GM19438 (cell line): ENCODE results near the gene IPPK.

Experiments
- ATAC-seq: cut with Tn5 transposase; IDR thresholded peaks from one replicate; pipeline ENCODE4 v1.9.1; 2021; ENCODE audit warnings: low read depth; ENCODE audit not compliant: unreplicated experiment

The IPPK gene

DNA sequence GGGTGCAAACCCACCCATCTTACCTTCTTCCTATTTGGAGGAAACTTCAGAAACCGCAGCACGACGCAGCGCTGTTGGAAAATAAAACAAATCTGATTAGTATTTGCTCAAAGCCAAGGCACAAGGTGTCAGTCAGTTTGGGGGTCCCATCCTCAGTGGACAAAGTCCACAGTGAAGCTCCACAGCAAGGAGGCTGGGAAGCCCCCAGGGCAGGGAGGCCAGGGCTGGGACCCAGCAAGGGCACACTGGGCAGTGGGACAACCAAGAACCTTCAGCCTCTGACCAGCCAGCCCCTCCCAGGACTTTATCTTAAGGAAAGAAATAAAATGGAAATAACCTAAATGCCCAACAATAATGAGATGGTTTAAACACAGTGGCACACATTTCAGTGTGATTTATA is 11.3 kb downstream of the IPPK start:
- no peak for ATAC-seq

- ATAC-seq = no peak
Measured at GRCh38 chr9:92658176-92658575, 11.8 kb downstream of the IPPK start.

GRCh38 chr9:92657296-92658094 is 12.4 kb downstream of the IPPK start:
- no peak for ATAC-seq

GRCh38 chr9:92656537-92656925 is 13.4 kb downstream of the IPPK start:
- no peak for ATAC-seq

DNA sequence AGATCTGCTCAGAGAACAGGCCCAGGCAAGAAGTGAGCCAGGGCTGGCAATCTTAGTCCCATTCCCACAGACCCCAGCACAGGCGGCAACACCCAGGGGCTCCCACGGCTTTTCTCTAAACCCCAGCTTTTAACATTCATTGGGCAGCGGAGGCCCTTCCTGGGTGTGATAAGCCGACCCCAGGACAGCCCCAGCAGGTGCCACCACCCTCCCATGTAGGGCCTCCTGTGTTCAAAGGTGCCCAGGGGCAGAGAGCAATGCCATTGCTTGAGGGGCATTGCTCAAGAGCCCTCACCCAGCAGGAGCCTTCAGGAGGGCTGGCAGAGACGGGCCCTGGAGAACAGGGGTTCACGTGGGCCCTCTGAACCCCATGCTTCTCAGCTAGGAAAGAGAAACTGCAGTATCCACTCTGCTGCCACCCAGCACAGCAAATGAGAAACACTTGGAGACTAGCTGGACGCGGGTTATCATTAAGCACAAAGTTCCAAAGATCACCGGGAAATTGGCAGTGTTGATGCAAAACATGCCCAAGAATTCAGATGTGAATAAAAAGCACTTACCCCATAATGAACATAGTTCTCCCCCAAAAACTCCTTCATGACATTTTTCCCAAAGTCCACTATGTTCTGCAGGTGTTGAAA is 13.9 kb downstream of the IPPK start:
- no peak for ATAC-seq

DNA sequence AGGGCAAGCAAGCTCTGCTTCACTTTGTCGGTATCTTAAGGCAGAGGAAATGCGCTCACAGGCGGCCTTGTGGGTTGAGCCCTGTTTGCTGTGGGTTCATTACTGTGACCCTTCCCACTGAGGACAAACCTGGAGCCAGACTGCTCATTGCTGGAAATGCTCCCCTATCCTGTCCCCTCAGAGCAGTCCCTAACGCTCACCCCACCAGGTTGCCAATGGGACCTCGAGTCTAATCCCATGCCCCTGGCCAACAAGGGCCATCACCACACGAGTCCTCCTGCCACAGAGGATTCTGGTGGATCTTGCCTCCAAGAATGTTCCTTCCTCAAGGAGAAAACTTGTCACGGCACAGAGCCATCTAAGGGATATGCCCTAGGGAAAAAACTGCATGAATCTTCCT is 14.6 kb downstream of the IPPK start:
- no peak for ATAC-seq

DNA sequence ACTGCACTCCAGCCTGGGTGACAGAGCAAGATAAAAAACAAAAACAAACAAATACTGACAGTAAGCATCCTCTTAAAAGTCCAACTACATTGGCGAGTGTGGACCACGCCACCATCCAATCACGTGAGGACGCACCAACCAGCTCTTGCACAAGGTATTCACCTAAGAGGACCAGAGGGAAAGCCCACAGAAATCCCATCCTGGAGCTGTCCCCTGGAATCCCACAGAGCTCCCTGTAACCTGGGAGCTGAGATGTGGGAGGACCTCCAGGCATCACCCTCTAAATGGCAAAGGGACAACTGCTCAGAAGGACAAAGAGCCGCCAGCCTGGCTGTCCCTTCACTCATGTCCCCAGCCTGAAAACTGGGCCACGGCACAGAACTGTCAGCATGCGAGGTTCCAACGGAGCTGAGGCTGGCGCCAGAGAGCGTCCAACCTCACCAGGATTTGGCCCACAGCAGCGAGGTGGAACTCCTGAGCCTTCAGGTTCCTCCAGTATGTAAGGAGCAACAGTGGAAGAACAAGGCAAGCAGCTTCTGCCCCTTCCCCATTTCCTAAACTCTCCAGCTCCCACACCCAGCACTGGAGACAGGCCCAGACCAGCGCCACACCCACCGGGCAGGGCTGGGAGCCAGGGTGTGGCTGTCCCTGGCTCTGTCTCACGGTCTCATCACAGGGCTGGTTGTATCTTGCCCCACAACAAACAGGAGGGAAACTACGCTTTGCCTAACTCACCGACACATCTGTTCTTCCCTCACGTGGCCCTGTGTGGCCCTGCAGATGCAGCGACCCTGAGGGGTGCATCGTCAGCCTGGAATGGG is 15.2 kb downstream of the IPPK start:
- ATAC-seq = no peak

DNA sequence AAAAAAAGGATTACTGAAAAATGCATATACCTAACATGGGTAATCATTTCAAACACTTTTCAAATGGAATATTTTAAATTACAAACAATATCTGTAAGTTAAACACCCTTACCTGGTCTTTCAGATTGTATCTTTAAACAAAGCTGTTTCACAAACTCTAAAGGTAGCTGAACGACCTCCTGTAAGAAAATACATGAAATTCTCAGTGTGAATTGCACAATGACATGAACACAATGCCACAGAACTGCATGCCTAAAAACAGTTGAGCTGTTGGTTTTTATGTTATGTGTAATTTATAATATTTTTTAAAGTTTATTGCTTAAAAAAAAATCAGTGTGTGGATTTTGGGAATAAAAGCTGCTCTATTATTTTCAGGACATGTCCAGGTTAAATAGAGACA is 17.5 kb downstream of the IPPK start:
- no peak for ATAC-seq

- no peak for ATAC-seq
Measured at GRCh38 chr9:92650839-92651621, 18.9 kb downstream of the IPPK start.

DNA sequence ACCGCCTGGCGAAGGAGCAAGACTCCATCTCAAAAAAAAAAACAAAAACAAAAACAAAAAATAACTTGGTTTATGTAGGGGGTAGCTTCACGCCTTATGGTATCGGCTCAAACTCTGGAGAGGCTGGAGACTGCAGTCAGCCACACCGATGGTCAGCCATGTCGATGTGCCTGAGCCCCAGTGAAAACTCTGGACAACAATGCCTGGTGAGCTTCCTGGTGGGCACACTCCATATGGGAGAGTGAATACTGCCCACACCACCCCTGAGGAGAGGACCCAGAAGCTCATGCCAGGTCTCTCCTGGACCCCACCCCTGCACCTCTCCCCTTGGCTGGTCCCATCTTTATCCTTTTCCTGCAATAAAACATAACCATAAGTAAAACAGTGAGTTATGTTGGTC is 19.6 kb downstream of the IPPK start:
- ATAC-seq = no peak

DNA sequence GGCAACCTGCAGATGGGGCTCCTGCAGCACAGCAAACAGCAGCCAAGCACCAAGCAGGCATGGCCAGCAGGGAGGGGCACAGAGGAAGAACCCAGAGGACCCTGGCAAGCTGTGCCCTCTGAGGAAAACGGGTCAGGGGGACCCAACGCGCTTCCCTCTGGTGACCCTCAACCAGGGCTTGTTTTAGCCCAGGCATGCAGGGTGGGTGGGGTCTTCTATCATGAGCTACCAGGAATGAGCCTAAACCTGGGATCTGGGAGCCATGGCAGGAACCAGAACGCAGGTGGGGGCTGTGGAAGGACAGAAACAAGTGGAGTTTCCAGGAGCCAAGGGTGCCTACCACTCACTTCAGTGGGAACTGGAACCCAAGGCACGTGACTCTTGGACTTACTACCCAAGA is 20.9 kb downstream of the IPPK start:
- no peak for ATAC-seq

DNA sequence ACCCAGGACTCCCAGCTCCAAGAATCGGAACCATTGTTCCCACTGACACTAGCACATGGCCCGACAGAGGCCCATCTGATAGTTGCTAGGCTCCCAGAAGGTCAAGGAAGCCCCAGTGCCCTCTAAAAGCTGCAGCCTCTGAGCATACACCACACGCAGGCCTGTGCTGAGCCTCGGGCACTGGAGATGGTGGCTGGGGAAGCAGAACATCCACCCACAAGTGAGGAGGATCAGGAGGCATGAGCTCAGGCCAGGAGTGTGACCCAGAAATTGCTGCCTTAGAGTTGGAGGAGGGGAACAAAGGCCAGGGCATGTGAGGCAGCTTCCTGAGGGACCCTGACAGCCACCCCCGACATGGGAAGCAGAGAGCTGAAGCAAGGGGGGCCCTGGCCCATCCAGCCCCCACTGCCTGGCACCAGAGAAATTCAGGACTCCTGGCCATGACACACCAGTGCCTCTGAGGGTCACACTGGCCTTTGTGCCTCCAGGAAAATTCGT is 21.4 kb downstream of the IPPK start:
- ATAC-seq = no peak

GRCh38 chr9:92647671-92648473 is 22.1 kb downstream of the IPPK start:
- ATAC-seq = no peak

DNA sequence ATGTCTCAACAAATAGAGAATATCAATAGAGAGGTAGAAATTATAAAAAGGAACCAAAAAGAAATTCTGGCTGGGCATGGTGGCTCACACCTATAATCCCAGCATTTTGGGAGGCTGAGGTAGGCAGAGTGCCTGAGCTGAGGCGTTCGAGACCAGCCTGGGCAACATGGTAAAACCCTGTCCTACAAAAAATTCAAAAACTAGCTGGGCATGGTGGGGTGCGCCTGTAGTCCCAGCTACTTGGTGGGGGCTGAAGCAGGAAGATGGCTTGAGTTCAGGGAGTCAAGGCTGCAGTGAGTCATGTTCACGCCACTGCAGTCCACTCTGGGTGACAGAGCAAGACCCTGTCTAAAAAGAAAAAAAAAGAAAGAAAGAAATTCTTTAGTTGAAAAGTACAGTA is 24.9 kb downstream of the IPPK start:
- no peak for ATAC-seq

DNA sequence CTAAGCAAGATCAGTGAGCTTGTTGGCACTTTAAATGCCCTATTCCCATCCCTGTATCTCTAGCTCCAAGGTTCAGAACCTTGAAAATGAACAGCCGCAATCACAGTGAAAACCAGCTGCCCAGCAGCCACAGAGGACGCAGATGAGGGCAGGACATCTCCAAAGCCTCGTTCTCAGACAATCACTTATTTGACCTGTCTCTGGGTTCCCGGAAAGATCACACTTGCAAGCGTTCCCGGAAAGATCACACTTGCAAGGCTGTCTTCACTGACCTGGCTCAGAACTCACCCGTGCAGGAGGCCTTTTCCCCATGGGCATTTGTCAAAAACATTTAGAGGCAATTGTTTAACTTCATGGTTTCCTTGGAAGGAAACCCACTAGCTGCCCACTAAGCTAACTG is 25.7 kb downstream of the IPPK start:
- no peak for ATAC-seq

DNA sequence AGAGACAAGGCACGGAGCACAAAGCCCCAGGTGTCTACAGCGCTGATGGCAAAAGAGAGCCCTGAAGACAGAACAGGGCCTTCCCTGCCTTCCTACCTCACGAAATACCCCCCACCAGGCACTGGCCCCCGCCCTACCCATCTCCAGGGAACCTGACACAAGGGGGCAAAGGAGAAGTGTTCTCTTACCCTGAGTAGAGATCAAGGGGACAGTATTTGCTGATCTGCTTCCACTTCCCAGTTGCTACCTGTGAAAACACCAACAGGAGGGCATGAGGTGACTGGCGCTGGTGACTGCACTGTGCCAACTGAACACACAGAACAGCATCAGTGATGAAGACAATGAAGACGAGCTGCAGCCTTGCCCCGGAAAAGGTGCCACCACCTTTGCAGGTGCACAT is 27.4 kb downstream of the IPPK start:
- ATAC-seq = no peak

DNA sequence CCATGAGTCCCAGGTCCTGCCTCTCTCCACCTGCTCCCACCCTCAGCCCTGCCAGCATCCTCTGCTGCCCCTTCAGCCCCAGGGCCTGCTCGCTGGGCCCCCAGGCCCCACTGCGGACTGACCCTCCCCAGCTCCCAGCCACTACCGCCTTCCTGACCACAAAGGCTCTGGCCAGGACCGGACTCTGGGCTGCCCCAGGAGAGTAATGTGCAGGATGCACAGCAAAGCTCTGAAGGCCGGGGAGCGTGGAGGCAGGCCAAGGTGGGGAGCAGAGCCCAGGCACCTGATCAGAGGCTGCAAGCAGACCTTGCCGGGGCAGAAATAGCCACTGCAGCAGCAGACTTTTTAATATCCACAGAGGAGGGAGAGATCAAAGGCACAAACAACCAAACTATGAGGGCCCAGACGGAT is 27.9 kb downstream of the IPPK start:
- ATAC-seq = no peak

DNA sequence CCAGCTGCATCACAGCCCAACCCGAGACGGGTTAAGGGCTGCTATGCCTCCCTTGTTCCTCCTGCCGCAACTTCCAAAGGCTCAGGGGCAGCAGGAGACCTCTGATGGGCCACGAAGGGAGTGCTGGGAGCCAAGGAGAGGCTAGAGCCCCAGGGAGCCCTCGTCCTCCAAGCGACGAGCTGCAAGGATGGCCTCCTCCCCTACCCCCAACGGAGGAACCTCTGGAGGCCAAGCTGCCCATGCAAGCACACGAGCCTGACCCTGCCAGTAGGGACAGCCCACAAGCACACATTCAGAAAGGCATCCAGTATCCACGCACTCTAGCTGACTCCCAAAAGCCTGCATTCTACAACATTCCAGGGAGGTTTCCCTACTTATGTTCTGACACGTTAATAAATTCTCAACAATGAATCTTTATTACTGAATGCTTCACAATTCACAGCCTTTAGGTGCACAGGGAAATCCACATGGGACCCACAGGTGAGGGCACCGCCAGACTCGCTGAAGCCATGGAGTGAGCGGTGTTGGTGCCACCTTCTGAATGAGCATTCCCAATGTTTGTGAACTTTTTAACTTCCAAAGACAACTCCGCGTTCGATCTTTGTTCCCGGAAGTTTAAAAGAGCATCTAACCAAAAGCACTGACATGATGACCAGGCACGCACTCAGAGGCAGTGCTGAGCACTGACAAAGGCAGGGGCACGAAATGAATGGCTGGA is 28.7 kb downstream of the IPPK start:
- ATAC-seq = no peak

DNA sequence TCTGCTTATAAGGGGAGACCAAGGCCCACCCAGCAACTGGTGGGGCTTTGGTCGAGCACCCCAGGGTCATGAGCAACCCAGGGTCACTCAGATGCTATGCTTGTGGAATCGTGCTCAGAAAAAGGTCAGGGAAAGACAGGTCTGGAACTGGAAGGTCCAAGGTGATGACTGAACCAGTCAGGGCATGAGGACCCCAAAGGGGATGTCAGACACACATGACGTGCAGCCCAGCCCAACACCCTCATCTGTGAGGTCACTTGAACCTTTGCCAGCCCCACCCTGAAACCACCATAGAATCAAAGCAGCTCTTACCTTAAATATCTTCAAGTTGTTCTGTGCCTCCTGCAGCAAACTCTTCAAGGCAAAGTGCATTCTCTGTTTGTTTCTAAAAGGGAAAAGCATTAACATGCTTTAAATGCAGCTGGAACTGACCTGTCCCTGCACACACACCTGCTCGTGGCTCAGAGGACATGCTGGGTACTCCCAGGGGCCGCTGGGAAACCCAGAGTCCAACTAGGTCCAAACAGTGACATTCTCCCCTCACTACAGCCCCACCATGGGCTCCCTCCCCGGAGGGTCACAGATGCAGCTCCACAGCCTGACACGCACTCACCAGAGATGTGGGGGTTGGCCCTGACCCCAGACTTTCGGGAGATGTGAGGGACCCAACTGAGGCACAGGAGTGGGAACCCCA is 29.4 kb downstream of the IPPK start:
- no peak for ATAC-seq
